HL-60 (cell line): ENCODE measurements around the gene CFAP65.

Experiments used
- DNase-seq, 2 experiments: peaks; one replicate each; pipeline ENCODE4 v3.0.0-alpha.2; 2010 to 2020; ENCODE audit warnings: low read depth in 1 of 2, low spot score in 1 of 2
- H3K27ac ChIP-seq: fragments of 250-450 bp; sonication (Bioruptor Pico); replicated peaks from 2 replicates; pipeline ENCODE4 v1.5.1; 2020; ENCODE audit warnings: mild to moderate bottlenecking, moderate library complexity
- H3K27me3 ChIP-seq: fragments of 250-450 bp; sonication (Bioruptor Pico); 2 replicates; pipeline ENCODE4 v1.5.1; 2021; ENCODE audit warnings: mild to moderate bottlenecking, moderate library complexity; ENCODE audit not compliant: insufficient read depth, poor library complexity, severe bottlenecking
- H3K4me3 ChIP-seq: replicated peaks from 2 replicates; pipeline ENCODE4 v1.5.1; 2011; ENCODE audit warnings: mild to moderate bottlenecking, control low read depth, low read length; ENCODE audit not compliant: insufficient read depth
- CTCF ChIP-seq: IDR thresholded peaks from one replicate; pipeline ENCODE4 v1.5.1; 2011; ENCODE audit warnings: low read length, control low read depth, inconsistent platforms; ENCODE audit not compliant: insufficient read depth
- GABPA ChIP-seq: IDR thresholded peaks from 2 replicates; pipeline ENCODE4 v1.6.1; 2012; ENCODE audit warnings: low read depth
- POLR2AphosphoS5 ChIP-seq: IDR thresholded peaks from 2 replicates; pipeline ENCODE4 v1.6.1; 2012; ENCODE audit warnings: low read depth
- REST ChIP-seq: IDR thresholded peaks from 2 replicates; pipeline ENCODE4 v1.6.1; 2012; ENCODE audit warnings: low read depth; ENCODE audit not compliant: insufficient replicate concordance
- SPI1 ChIP-seq: IDR thresholded peaks from 2 replicates; pipeline ENCODE4 v1.6.1; 2012; ENCODE audit warnings: low read depth, mild to moderate bottlenecking, borderline replicate concordance

Gene CFAP65

GRCh38 chr2:219017201-219017931 lies 23.9 kb downstream of the CFAP65 start:
- no peak overlapping the region for H3K27ac ChIP-seq
- H3K4me3 ChIP-seq = no peak overlapping the region
- DNase-seq = no peak
- TF ChIP-seq SPI1 = no peak
- TF ChIP-seq GABPA = no peak
- no peak for TF ChIP-seq CTCF
- TF ChIP-seq REST = no peak
- no peak for TF ChIP-seq POLR2AphosphoS5
- peaks cover 2% of the 10 kb centered on the region for H3K27me3 ChIP-seq

GRCh38 chr2:219016721-219017120 lies 24.6 kb downstream of the CFAP65 start:
- no peak for TF ChIP-seq CTCF
- no peak for TF ChIP-seq GABPA
- no peak for TF ChIP-seq REST
- TF ChIP-seq POLR2AphosphoS5 = no peak
- TF ChIP-seq SPI1 = no peak
- H3K27ac ChIP-seq = no peak overlapping the region
- no peak overlapping the region for H3K4me3 ChIP-seq
- DNase-seq = no peak
- H3K27me3 ChIP-seq = peaks cover 2% of the 10 kb centered on the region

- no peak overlapping the region for H3K4me3 ChIP-seq
- H3K27me3 ChIP-seq = no peaks in the 10 kb centered on the region
- no peak for DNase-seq
- H3K27ac ChIP-seq = no peak overlapping the region
- TF ChIP-seq POLR2AphosphoS5 = no peak
- no peak for TF ChIP-seq SPI1
- TF ChIP-seq CTCF = no peak
- no peak for TF ChIP-seq GABPA
- no peak for TF ChIP-seq REST
Observed at GRCh38 chr2:219010873-219011272, 30.4 kb downstream of the CFAP65 start.
